GM23338 (cell line): ENCODE measurements around the gene FAM83F.

Source experiments
- CREB1 ChIP-seq: fragments of 250-450 bp; sonication (Bioruptor Pico); IDR thresholded peaks from 2 replicates; pipeline ENCODE4 v1.5.0; 2020; ENCODE audit warnings: low read depth, mild to moderate bottlenecking, moderate library complexity
- CTCF ChIP-seq, 2 experiments: fragments of 200-600 bp in 1 of 2; sonication (generic) in 1 of 2; conservative IDR thresholded peaks; 2 replicates each; pipeline versions ENCODE4 v1.5.1 to v1.6.1; 2016 to 2017; ENCODE audit warnings: antibody characterized with exemption in 2 of 2, low read depth in 2 of 2, mild to moderate bottlenecking in 2 of 2, moderate library complexity in 1 of 2
- EZH2 ChIP-seq: fragments of 200-600 bp; sonication (generic); IDR thresholded peaks from one replicate; pipeline ENCODE4 v1.8.0; 2017; ENCODE audit warnings: antibody characterized with exemption, mild to moderate bottlenecking, low read depth; ENCODE audit not compliant: unreplicated experiment
- EZH2phosphoT487 ChIP-seq: fragments of 200-600 bp; sonication (generic); IDR thresholded peaks from one replicate; pipeline ENCODE4 v1.8.1; 2018; ENCODE audit warnings: antibody characterized with exemption; ENCODE audit not compliant: unreplicated experiment
- JUNB ChIP-seq: IDR thresholded peaks from one replicate; pipeline ENCODE4 v1.6.1; 2016; ENCODE audit warnings: antibody characterized with exemption; ENCODE audit not compliant: unreplicated experiment
- NANOG ChIP-seq: IDR thresholded peaks from 2 replicates; pipeline ENCODE4 v1.6.1; 2016; ENCODE audit warnings: antibody characterized with exemption, borderline replicate concordance
- POLR2AphosphoS5 ChIP-seq: IDR thresholded peaks from 2 replicates; pipeline ENCODE4 v1.6.1; 2016; ENCODE audit warnings: antibody characterized with exemption, low read depth
- REST ChIP-seq: IDR thresholded peaks from one replicate; pipeline ENCODE4 v1.6.1; 2018; ENCODE audit warnings: antibody characterized with exemption; ENCODE audit not compliant: unreplicated experiment
- STAT1 ChIP-seq: IDR thresholded peaks from one replicate; pipeline ENCODE4 v1.6.1; 2016; ENCODE audit warnings: antibody characterized with exemption; ENCODE audit not compliant: unreplicated experiment
- ZNF114 ChIP-seq: fragments of 250-450 bp; sonication (Bioruptor Pico); IDR thresholded peaks from 2 replicates; pipeline ENCODE4 v1.5.0; 2020; ENCODE audit warnings: mild to moderate bottlenecking, moderate library complexity
- ZNF331 ChIP-seq: fragments of 250-450 bp; sonication (Bioruptor Pico); IDR thresholded peaks from 2 replicates; pipeline ENCODE4 v1.5.0; 2020; ENCODE audit warnings: low read depth, mild to moderate bottlenecking, moderate library complexity
- ZNF462 ChIP-seq: fragments of 250-450 bp; sonication (Bioruptor Pico); IDR thresholded peaks from 2 replicates; pipeline ENCODE4 v1.5.0; 2020; ENCODE audit warnings: mild to moderate bottlenecking, moderate library complexity

GRCh38 chr22:39965748-39966147 lies 29.0 kb upstream of the FAM83F start:
- TF ChIP-seq CTCF (conservative IDR thresholded peaks at IDR 0.05; ENCODE audit: low read depth in 2 of 2) (no peak), POLR2AphosphoS5 (no peak), REST (no peak), EZH2 (no peak), STAT1 (no peak), EZH2phosphoT487 (no peak), CREB1 (no peak), JUNB (no peak), ZNF114 (CRISPR knock-in tag) (no peak), ZNF331 (no peak), NANOG (no peak), ZNF462 (CRISPR knock-in tag) (no peak)
